Rectal smooth muscle tissue (tissue), 1 donor: Measurements from ENCODE around the gene MT1F.
"Not testable (repeated sequence)": the region's sequence is repeated elsewhere in the genome, so short reads cannot be mapped to it uniquely, and the experiment has no call there.

Experiments used
- H3K27ac ChIP-seq: one replicate; pipeline ENCODE4 v1.7.0; 2013; ENCODE audit warnings: low read depth, low read length, inconsistent platforms
- H3K27me3 ChIP-seq: one replicate; pipeline ENCODE4 v1.7.0; 2013; ENCODE audit warnings: low read length; ENCODE audit not compliant: control insufficient read depth, insufficient read depth
- H3K36me3 ChIP-seq: one replicate; pipeline ENCODE4 v1.7.0; 2013; ENCODE audit warnings: low read length; ENCODE audit not compliant: control insufficient read depth, insufficient read depth
- H3K4me1 ChIP-seq: one replicate; pipeline ENCODE4 v1.7.0; 2013; ENCODE audit warnings: low read length; ENCODE audit not compliant: control insufficient read depth, insufficient read depth
- H3K4me3 ChIP-seq: one replicate; pipeline ENCODE4 v1.7.0; 2013; ENCODE audit warnings: low read length
- H3K9ac ChIP-seq: one replicate; pipeline ENCODE4 v1.7.0; 2013; ENCODE audit warnings: low read length

MT1F gene

GRCh38 chr16:56617212-56618085 lies 40.3 kb upstream of the MT1F start:
- Histone ChIP-seq H3K27ac (peak overlapping the region; percentile 61), H3K36me3 (no peaks in the 10 kb centered on the region), H3K4me3 (peak overlapping the region; percentile 70), H3K9ac (peak overlapping the region; percentile 56), H3K27me3 (peaks cover 3% of the 10 kb centered on the region), H3K4me1 (peaks cover 5% of the 10 kb centered on the region)

- peaks cover 3% of the 10 kb centered on the region for H3K27me3 ChIP-seq
- H3K9ac ChIP-seq = no peak overlapping the region
- no peak overlapping the region for H3K4me3 ChIP-seq
- H3K4me1 ChIP-seq = peaks cover 5% of the 10 kb centered on the region
- no peak overlapping the region for H3K27ac ChIP-seq
- no peaks in the 10 kb centered on the region for H3K36me3 ChIP-seq
Measured at GRCh38 chr16:56618138-56618537, 39.6 kb upstream of the MT1F start.

GRCh38 chr16:56620339-56620897 lies 37.3 kb upstream of the MT1F start:
- H3K27ac ChIP-seq = no peak overlapping the region
- H3K4me3 ChIP-seq = no peak overlapping the region
- no peaks in the 10 kb centered on the region for H3K36me3 ChIP-seq
- peaks cover 3% of the 10 kb centered on the region for H3K27me3 ChIP-seq
- H3K4me1 ChIP-seq = peaks cover 5% of the 10 kb centered on the region
- H3K9ac ChIP-seq = no peak overlapping the region

- not testable (repeated sequence) for H3K36me3 ChIP-seq, H3K4me3 ChIP-seq, H3K27ac ChIP-seq, H3K4me1 ChIP-seq, H3K9ac ChIP-seq, H3K27me3 ChIP-seq
Measured at GRCh38 chr16:56621665-56622445, 35.9 kb upstream of the MT1F start.

- not testable (repeated sequence) for H3K27me3 ChIP-seq, H3K36me3 ChIP-seq, H3K9ac ChIP-seq, H3K27ac ChIP-seq, H3K4me3 ChIP-seq, H3K4me1 ChIP-seq
Measured at GRCh38 chr16:56623184-56623583, 34.6 kb upstream of the MT1F start.

GRCh38 chr16:56623637-56624036 lies 34.1 kb upstream of the MT1F start:
- Histone ChIP-seq H3K9ac (no peak overlapping the region), H3K27me3 (peaks cover 2% of the 10 kb centered on the region), H3K27ac (no peak overlapping the region), H3K36me3 (no peaks in the 10 kb centered on the region), H3K4me3 (no peak overlapping the region), H3K4me1 (peaks cover 6% of the 10 kb centered on the region)

GRCh38 chr16:56625140-56625942 lies 32.4 kb upstream of the MT1F start, which contains the start of gene MT1E:
Gene MT1E (plus strand): TSS chr16:56625781. CDS start chr16:56625852, 71 bp downstream.
- Histone ChIP-seq H3K4me3 (peak within 1 kb of the TSS; percentile 81), H3K4me1 (peaks cover 6% of the 10 kb centered on the region), H3K9ac (peak within 1 kb of the TSS; percentile 91), H3K36me3 (no peaks in the 10 kb centered on the region), H3K27ac (peak within 1 kb of the TSS; percentile 98), H3K27me3 (peaks cover 2% of the 10 kb centered on the region)

GRCh38 chr16:56625943-56626654 lies 31.7 kb upstream of the MT1F start:
- no peaks in the 10 kb centered on the region for H3K36me3 ChIP-seq
- peaks cover 6% of the 10 kb centered on the region for H3K4me1 ChIP-seq
- peak overlapping the region; percentile 88 for H3K9ac ChIP-seq
- peak overlapping the region; percentile 81 for H3K4me3 ChIP-seq
- H3K27ac ChIP-seq = peak overlapping the region; percentile 98
- peaks cover 2% of the 10 kb centered on the region for H3K27me3 ChIP-seq

GRCh38 chr16:56626685-56627084 lies 31.1 kb upstream of the MT1F start:
- Histone ChIP-seq H3K27ac (peak overlapping the region; percentile 98), H3K4me3 (peak overlapping the region; percentile 81), H3K27me3 (peaks cover 2% of the 10 kb centered on the region), H3K36me3 (no peaks in the 10 kb centered on the region), H3K4me1 (peaks cover 6% of the 10 kb centered on the region), H3K9ac (peak overlapping the region; percentile 88)

GRCh38 chr16:56628486-56629350 lies 29.0 kb upstream of the MT1F start:
- H3K9ac ChIP-seq = no peak overlapping the region
- no peak overlapping the region for H3K27ac ChIP-seq
- H3K4me1 ChIP-seq = peaks cover 6% of the 10 kb centered on the region
- H3K36me3 ChIP-seq = no peaks in the 10 kb centered on the region
- no peak overlapping the region for H3K4me3 ChIP-seq
- H3K27me3 ChIP-seq = peaks cover 7% of the 10 kb centered on the region

- H3K9ac ChIP-seq = no peak overlapping the region
- H3K27me3 ChIP-seq = peaks cover 7% of the 10 kb centered on the region
- H3K27ac ChIP-seq = no peak overlapping the region
- peaks cover 6% of the 10 kb centered on the region for H3K4me1 ChIP-seq
- H3K4me3 ChIP-seq = no peak overlapping the region
- H3K36me3 ChIP-seq = no peaks in the 10 kb centered on the region
Measured at GRCh38 chr16:56629531-56629930, 28.2 kb upstream of the MT1F start.
